ENCODE measurements around the gene RAD21L1.

DNA sequence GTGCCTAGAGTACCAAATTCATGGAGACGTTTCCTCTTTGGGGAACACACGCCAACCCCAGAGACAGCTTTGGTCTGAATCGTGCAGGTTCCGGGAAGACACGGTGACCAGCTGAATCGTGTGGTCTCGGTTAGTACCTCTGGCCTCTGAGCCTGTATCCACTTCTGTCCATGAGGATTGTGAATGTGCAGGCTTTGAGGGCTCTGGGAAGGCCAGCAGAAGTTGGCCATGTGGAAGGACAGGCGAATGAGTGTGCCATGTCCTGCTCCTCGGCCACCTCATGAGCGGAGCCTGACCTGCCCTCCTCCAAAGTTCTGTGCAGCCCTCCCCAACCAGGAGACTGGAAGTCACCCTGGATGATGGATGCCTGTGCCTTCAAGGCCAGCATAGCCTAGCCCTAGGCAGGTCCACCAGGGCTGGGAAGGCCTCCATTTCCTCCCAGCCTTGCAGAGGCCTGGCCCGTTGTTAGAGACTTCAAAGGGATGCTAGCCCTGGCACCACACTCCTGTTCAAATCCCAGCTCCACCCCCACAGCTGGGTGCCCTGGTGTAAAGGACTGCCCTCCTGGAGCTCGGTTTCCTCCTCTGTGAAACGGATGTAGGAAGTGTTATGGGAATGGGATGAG, 39.4 kb upstream of the RAD21L1 start:
- TF ChIP-seq EGR1 (IDR thresholded peaks at IDR 0.05) (no peak), EP300 (IDR thresholded peaks at IDR 0.05; ENCODE audit: borderline replicate concordance) (no peak), FOXM1 (IDR thresholded peaks at IDR 0.05; ENCODE audit: borderline replicate concordance, low read depth) (no peak)
- TF ChIP-seq, protein P1, sequence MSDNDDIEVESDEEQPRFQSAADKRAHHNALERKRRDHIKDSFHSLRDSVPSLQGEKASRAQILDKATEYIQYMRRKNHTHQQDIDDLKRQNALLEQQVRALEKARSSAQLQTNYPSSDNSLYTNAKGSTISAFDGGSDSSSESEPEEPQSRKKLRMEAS (IDR thresholded peaks at IDR 0.05), result no peak
- TF ChIP-seq, protein P2, sequence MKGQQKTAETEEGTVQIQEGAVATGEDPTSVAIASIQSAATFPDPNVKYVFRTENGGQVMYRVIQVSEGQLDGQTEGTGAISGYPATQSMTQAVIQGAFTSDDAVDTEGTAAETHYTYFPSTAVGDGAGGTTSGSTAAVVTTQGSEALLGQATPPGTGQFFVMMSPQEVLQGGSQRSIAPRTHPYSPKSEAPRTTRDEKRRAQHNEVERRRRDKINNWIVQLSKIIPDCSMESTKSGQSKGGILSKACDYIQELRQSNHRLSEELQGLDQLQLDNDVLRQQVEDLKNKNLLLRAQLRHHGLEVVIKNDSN (IDR thresholded peaks at IDR 0.05), result no peak

Data from Ishikawa (cell line).